GM18498 (cell line): ENCODE results near the gene OTOF.

Source experiments
- ATAC-seq: cut with Tn5 transposase; IDR thresholded peaks from one replicate; pipeline ENCODE4 v1.9.1; 2021; ENCODE audit warnings: mild to moderate bottlenecking, moderate library complexity; ENCODE audit not compliant: unreplicated experiment

Gene OTOF

DNA sequence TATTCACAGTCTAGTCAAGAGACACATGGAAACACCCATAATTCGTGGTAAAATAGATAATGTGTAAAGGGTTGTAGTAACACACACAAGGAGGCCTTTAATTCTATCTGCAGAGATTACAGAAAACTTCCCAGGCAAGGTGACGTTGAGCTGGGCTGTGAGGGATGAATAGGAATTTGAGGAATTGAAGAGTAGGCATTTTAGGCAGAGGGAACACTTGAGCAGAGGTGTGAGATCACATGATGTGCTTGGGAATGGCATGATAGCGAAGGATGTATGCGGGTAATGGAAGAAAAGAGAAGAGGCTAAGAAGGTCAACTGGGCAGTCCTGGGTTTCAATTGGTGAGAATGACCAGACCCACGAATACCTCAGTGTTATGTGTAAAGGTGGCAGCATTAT, 56.0 kb downstream of the OTOF start:
- no peak for ATAC-seq

DNA sequence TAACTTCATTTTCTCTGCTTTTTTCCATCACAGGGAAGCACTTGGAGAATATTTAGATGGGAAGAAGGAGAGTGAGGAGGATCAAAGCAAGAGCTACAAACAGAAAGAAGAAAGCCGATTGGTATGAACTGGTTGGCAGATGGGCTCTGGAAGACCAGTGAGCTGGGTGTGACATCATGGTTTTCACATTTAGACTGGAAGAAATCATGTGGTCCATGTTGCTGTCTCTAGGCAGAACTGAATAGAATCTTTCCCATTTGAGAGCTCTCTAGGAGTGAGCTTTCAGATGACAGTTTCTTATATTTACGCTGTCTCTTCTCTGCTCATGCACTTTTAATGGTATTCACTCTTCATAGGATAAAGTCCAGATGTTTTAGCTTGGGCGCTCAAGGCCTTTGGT, 63.6 kb downstream of the OTOF start:
- ATAC-seq: no peak

DNA sequence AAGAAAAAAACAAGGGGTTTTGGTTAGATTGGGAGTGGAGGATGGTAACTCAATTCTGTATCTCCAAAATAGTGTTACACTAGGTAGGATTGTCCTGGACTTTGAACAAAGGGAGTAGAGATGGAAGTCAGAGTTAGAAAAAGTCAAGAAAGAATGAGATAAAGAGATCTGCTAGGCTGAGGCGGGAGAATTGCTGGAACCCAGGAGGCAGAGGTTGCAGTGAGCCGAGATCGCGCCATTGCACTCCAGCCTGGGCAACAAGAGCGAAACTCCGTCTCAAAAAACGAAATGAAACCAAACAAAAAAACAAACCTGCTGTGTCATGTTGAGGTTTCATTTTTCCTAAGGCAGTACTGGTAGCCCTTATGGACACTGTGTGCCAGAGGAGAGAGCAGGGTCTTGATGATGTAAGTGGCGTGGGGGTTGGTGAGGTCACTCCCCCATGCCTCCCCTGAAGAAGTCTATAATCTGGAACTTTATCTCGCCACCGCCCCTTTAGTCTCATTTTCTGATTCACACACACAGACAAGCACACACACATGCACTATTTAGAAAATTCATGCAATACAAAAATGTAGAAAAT, 65.7 kb downstream of the OTOF start:
- ATAC-seq: peak; percentile 66

DNA sequence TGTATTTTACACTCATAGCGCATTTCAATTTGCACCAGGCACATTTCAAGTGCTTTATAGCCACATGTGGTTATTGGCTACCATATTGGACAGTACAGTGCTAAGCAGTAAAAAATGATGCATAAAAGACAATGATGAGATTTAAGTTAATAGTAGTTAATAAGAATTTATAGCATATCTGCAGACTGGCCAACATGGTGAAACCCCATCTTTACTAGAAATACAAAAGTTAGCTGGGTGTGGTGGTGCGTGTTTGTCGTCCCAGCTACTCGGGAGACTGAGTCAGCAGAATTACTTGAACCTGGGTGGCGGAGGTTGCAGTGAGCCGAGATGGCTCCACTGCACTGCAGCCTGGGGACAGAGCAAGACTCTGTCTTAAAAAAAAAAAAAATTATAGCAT, 66.5 kb downstream of the OTOF start:
- ATAC-seq: no peak

DNA sequence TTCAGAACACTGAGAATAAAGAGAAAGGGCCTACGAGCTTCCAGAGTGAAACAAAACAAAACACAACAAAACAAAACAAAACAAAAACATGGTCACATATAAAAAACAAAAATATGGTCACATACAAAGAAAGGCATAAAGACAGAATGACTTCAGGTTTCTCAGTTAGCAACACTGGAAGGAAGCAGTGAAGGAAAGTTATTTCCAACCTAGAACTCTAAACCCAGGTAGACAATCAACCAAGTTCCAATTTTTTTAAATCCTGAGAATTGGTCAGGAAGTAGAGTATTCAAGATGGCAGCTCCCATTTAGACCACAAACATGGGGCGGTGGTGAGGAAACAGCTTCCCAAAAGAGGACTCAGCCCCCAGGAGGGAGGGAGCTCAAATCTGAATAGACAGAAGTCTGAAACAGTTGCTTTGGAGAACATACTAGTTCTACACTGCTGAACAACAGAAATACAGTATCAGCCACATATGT, 67.1 kb downstream of the OTOF start:
- no peak for ATAC-seq

DNA sequence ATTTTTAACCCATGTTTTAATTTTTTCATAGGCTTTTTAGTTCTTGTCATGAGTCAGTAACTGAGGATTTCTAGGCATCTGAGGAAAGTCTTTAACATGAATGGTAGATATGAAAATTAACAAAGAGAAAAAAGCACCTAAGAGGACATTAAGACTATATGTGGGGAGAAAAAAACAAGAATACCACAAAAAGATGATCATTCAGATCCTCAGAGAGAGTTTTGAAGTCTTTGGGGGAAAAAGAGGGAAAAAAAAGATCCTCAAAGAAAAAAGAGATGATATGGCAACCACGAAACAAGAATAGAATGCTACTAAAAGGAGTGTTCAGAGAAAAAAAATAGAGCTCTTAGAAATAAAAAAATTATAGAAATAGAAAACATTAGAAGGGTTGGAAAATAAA, 68.1 kb downstream of the OTOF start:
- ATAC-seq: no peak

DNA sequence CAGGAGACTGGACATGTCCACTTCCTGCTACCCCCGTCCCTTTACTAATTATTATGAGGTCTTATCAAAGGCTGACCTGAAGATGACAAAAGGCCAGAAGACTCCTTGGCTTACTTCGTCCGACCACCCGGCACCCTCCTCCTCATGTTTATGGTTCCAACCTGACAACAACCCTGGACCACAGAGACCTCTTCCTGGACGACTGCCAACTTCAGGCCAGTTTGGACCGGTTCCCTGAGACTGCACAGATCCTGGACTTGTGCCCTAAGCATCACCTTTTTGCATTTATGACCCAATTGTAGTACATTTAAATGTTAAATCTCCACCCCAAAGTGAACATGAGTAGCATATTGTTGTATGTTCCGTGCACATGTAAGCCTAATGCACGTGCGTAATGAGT, 70.4 kb downstream of the OTOF start:
- ATAC-seq: no peak
